AG04450 (cell line): ENCODE results near the gene INO80B. TPM values are rescaled to one million over a fixed set of nuclear protein-coding genes. Genes with fewer than 3 reads are reported as not detected.

ENCODE experiments used
- CTCF ChIA-PET: fragments of 300-600, 350-600 bp; formaldehyde crosslinking; extraction: SDS; loops from one replicate; lab custom pipeline; 2022; ENCODE audit warnings: antibody characterized with exemption, inconsistent platforms; lab: Charles Lee
- POLR2A ChIA-PET: fragments of 350-600 bp; formaldehyde crosslinking; extraction: SDS; loops from one replicate; lab custom pipeline; 2021; ENCODE audit warnings: antibody characterized with exemption, inconsistent platforms; lab: Yijun Ruan, JAX
- DNase-seq: peaks from one replicate; pipeline ENCODE4 v3.0.0-alpha.2; 2011; ENCODE audit warnings: low read depth, low spot score
- H3K27ac ChIP-seq: one replicate; pipeline ENCODE4 v1.5.1; 2012; ENCODE audit warnings: low read depth, low read length, control low read depth
- H3K27me3 ChIP-seq: one replicate; pipeline ENCODE4 v1.6.0; 2012; ENCODE audit warnings: low read length; ENCODE audit not compliant: control insufficient read depth, insufficient read depth
- H3K4me3 ChIP-seq: 2 replicates; pipeline ENCODE4 v1.5.1; 2011; ENCODE audit warnings: mild to moderate bottlenecking, low read depth, low read length, control low read depth
- H3K9me3 ChIP-seq: 2 replicates; pipeline ENCODE4 v1.5.1; 2012; ENCODE audit warnings: low read length; ENCODE audit not compliant: control insufficient read depth, insufficient read depth
- CTCF ChIP-seq: IDR thresholded peaks from 2 replicates; pipeline ENCODE4 v1.5.1; 2011; ENCODE audit warnings: low read depth, low read length, control low read depth, inconsistent platforms
- polyA plus RNA-seq: library from polyadenylated mRNA; depleted of rRNA; stranded (reverse); fragments of >200 nt; gene quantifications from 2 replicates; pipeline ENCODE4 v1.2.3, GENCODE V29; 2011

Gene INO80B
- polyA plus RNA-seq, 1 experiment, result 4.8 TPM

GRCh38 chr2:74439373-74439772 lies 15.5 kb upstream of the INO80B start:
- peak overlapping the region; percentile 64 for H3K4me3 ChIP-seq
- no peak for TF ChIP-seq CTCF
- H3K27me3 ChIP-seq, result peaks cover 16% of the 10 kb centered on the region
- no peak overlapping the region for H3K27ac ChIP-seq
- ChIA-PET POLR2A (interaction anchor here (0.6 to 1.8 kb wide), 4 partner anchors 16 to 93 kb away, joined by 3 to 7 read pairs (median 6); partner anchors contain the start of genes INO80B and WBP1), CTCF (interaction anchor here (1.0 to 2.0 kb wide), 2 partner anchors 30 to 48 kb away, joined by 3 to 7 read pairs; no protein-coding TSS in a partner anchor)
- DNase-seq, result no peak
- H3K9me3 ChIP-seq, result peaks cover 11% of the 10 kb centered on the region; the same call in 1 of the 2 replicates

- TF ChIP-seq CTCF, result no peak
- POLR2A ChIA-PET, result interaction anchor here (0.6 to 1.8 kb wide), 7 partner anchors 12 to 92 kb away, joined by 3 to 7 read pairs (median 4); partner anchors contain the start of genes INO80B and WBP1
- peak overlapping the region; percentile 64 for H3K4me3 ChIP-seq
- H3K27me3 ChIP-seq, result peaks cover 16% of the 10 kb centered on the region
- peaks cover 11% of the 10 kb centered on the region; the same call in 1 of the 2 replicates for H3K9me3 ChIP-seq
- DNase-seq, result no peak
- CTCF ChIA-PET, result interaction anchor here (1.0 to 2.0 kb wide), 3 partner anchors 31 to 92 kb away, joined by 3 to 7 read pairs (median 3); no protein-coding TSS in a partner anchor
- H3K27ac ChIP-seq, result peak overlapping the region; percentile 75
These were observed 15.0 kb upstream of the INO80B start for GRCh38 chr2:74439803-74440377.

GRCh38 chr2:74440378-74441169 lies 14.3 kb upstream of the INO80B start:
- H3K27ac ChIP-seq, result peak overlapping the region; percentile 75
- H3K9me3 ChIP-seq, result peaks cover 11% of the 10 kb centered on the region; the same call in 1 of the 2 replicates
- CTCF ChIA-PET, result interaction anchor here (1.0 to 1.3 kb wide), 2 partner anchors 32 to 92 kb away, joined by 3 read pairs; no protein-coding TSS in a partner anchor
- TF ChIP-seq CTCF, result 0 out of 2 replicates have a peak, but pooled peaks have one; percentile 24
- POLR2A ChIA-PET, result interaction anchor here (0.6 to 1.8 kb wide), 6 partner anchors 12 to 91 kb away, joined by 3 to 7 read pairs (median 4); partner anchors contain the start of genes INO80B and WBP1
- DNase-seq, result no peak
- H3K27me3 ChIP-seq, result peaks cover 21% of the 10 kb centered on the region
- H3K4me3 ChIP-seq, result peak overlapping the region; percentile 64

GRCh38 chr2:74441170-74441689 lies 13.7 kb upstream of the INO80B start:
- ChIA-PET CTCF (interaction anchor here (1.3 kb wide), 1 partner anchor 91 kb away, joined by 3 read pairs; no protein-coding TSS in a partner anchor), POLR2A (interaction anchor here (1.8 kb wide), 1 partner anchor 17 kb away, joined by 7 read pairs; the partner anchor contains the start of gene WBP1)
- no peak for DNase-seq
- Histone ChIP-seq H3K9me3 (peaks cover 11% of the 10 kb centered on the region; the same call in 1 of the 2 replicates), H3K4me3 (no peak overlapping the region), H3K27ac (no peak overlapping the region), H3K27me3 (peaks cover 22% of the 10 kb centered on the region)
- no peak for TF ChIP-seq CTCF
